Activated naive CD4-positive, alpha-beta T cell treated with anti-CD3 and anti-CD28 coated beads for 36 hours (primary cell): Measurements from ENCODE around the gene AP1M1. TPM values are rescaled to one million over a fixed set of nuclear protein-coding genes. Genes with fewer than 3 reads are reported as not detected.
A peak's percentile ranks its signal among the peaks of the same experiment; 100 is the strongest.

Experiments used
- CTCF ChIA-PET: fragments of 350-600 bp; sonication (Branson Sonifier 250); formaldehyde crosslinking; loops from one replicate; lab custom pipeline; 2021; ENCODE audit warnings: antibody characterized with exemption; lab: Charles Lee
- DNase-seq: peaks from one replicate; pipeline ENCODE4 v3.0.0-alpha.2; 2020
- H3K27ac Mint-ChIP-seq: one replicate; pipeline ENCODE4 v1.8.0; 2021; ENCODE audit warnings: mild to moderate bottlenecking, mixed read lengths
- H3K27me3 Mint-ChIP-seq: one replicate; pipeline ENCODE4 v1.8.0; 2021; ENCODE audit warnings: low read depth, mixed read lengths
- H3K36me3 Mint-ChIP-seq: one replicate; pipeline ENCODE4 v1.8.0; 2021; ENCODE audit warnings: low read depth, mixed read lengths
- H3K4me1 Mint-ChIP-seq: one replicate; pipeline ENCODE4 v1.8.0; 2021; ENCODE audit warnings: low read depth, mixed read lengths
- H3K4me3 Mint-ChIP-seq: one replicate; pipeline ENCODE4 v1.8.0; 2021; ENCODE audit warnings: mild to moderate bottlenecking, moderate library complexity, mixed read lengths
- H3K9me3 Mint-ChIP-seq: one replicate; pipeline ENCODE4 v1.8.0; 2021; ENCODE audit warnings: mixed read lengths
- intact Hi-C: fragments of 100-400 bp; cut with micrococcal nuclease; formaldehyde crosslinking; loops from one replicate; pipeline ENCODE4 v1.15.1; 2023
- total RNA-seq, 2 experiments: library from RNA; stranded (reverse); gene quantifications; one replicate each; pipeline ENCODE4 v1.2.3, GENCODE V29; 2021

The AP1M1 gene
- total RNA-seq, 2 experiments from 2014 or later, result 113 to 123 TPM

DNA sequence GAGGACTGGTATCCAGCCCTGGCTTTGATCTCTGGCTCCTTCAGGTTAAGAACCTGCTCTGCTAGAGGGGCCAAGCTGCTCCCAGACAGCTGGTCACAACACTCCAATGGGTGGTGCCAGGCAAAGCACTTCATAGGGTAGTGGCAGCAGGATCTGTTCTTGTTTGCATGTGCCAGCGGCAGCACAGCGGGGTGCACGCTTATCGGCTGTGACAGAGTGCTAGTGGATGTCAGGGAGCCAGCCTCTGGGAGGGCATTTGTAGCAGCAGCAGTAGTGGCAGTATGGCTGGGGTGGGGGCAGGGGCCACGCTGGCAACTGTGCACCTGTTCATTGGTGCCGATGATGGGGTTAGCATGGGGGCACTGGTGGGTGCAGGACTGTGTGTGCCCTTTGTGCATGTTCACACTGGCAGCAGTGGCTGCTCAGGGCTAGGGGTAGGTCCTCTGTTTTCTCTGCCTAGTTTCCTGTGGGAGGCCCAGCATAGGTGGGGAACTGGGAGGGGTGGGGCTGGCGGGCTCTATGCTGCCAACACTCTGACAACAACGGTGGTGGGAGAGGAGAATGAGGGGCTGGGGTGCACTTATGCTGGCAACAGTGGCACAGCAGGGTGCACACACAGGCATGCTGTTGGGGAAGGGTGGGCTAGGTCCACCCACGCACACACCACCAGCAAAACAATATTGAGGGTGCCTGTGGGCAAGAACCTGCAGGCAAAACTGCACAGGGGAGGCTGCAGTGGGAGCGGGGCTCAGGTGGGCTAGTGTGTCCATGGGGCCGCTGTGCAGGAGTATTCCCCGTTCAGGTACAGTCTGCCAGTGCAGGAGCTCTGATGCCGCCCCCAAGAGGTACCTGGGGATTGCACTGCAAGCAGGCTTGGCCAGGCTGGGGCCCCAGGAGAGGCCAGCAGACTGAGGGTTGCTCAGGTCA is 19.3 kb downstream of the AP1M1 start:
- peaks cover 62% of the 10 kb centered on the region for H3K4me1 Mint-ChIP-seq
- H3K27ac Mint-ChIP-seq, result peak overlapping the region; percentile 42
- peaks cover 76% of the 10 kb centered on the region for H3K36me3 Mint-ChIP-seq
- H3K4me3 Mint-ChIP-seq, result peak overlapping the region; percentile 1
- H3K27me3 Mint-ChIP-seq, result no peaks in the 10 kb centered on the region
- peak; percentile 27 for DNase-seq
- peaks cover 26% of the 10 kb centered on the region for H3K9me3 Mint-ChIP-seq
- intact Hi-C loops, result no loop called here
- CTCF ChIA-PET, result interaction anchor here (1.1 to 2.1 kb wide), 2 partner anchors 30 to 166 kb away, joined by 3 to 5 read pairs; no protein-coding TSS in a partner anchor

DNA sequence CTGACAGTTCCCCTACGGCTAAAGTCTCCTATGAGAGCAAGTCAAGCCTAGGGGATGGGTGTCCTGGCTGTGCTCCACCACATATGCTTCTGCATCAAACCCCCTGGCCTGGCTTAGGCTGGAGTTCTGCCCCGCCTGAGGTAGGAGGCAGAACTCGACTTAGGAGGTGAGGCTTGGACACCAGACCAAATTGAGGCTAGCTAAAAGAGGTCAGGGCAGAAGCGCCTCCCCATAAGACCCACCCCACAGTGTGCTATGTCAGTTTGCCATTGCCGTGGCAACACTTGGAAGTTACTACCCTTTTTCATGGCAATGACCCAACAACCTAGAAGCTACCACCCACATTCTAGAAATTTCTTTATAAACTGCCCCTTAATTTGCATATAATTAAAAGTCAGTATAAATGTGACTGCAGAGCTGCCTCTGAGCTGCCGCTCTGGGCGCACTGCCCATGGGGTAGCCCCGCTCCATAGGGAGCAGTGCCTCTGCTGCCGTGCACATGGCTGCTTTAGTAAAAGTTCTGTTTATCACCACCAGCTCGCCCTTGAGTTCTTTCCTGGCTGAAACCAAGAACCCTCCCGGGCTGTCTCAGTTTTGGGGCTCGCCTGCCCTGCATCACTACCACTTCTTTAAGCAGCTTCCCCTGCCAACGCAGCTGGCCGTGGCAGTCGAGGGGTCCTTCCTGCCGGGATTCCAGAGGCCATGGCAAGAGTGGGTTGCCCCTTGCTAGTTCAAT is 20.2 kb downstream of the AP1M1 start:
- Mint-ChIP-seq H3K27me3 (no peaks in the 10 kb centered on the region), H3K9me3 (peaks cover 28% of the 10 kb centered on the region), H3K4me1 (peaks cover 53% of the 10 kb centered on the region), H3K4me3 (no peak overlapping the region), H3K36me3 (peaks cover 74% of the 10 kb centered on the region), H3K27ac (peak overlapping the region; percentile 42)
- CTCF ChIA-PET, result interaction anchor here (0.9 to 1.1 kb wide), 2 partner anchors 27 to 29 kb away, joined by 3 read pairs; no protein-coding TSS in a partner anchor
- intact Hi-C loops, result no loop called here
- no peak for DNase-seq

DNA sequence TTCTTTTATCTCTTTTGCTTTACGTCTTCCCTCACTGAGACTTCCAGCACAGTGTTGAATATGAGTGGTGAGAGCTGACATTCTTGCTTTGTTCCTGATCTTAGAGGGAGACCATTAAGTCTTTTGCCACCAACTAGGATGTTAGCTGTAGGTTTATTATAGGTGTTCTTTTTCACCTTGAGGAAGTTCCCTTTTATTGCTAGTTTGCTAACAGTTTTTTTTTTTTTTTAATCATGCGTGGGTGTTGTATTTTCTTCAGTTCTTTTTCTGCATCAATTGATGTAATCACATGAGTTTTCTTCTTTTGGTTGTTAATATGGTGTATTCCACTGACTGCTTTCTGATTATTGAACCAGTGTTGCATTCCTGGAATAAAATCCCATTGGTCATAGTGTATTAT is 21.1 kb downstream of the AP1M1 start:
- no peak for DNase-seq
- Mint-ChIP-seq H3K27me3 (no peaks in the 10 kb centered on the region), H3K4me3 (no peak overlapping the region), H3K9me3 (peaks cover 28% of the 10 kb centered on the region), H3K27ac (peak overlapping the region; percentile 9), H3K4me1 (peaks cover 47% of the 10 kb centered on the region), H3K36me3 (peaks cover 78% of the 10 kb centered on the region)
- intact Hi-C loops, result no loop called here
- CTCF ChIA-PET, result interaction anchor here (0.7 to 0.9 kb wide), 2 partner anchors 26 to 430 kb away, joined by 3 read pairs; no protein-coding TSS in a partner anchor

DNA sequence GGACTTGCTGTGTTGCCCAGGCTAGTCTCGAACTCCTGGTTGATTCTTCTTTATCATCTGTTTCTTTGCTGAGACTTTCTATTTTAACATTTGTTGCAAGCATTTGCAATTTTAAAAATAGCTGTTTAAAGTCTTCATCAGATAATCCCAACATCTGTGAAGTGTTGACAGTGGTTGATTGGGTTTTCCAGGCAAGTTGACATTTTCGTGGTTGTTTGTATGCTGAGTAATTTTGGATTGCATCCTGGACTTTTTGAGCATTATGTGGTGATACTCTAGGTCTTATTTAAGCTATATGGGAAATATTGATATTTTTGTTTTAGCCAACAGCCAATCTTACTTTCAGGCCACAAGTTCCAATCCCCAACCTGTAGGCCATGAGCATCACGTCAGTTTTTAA is 25.1 kb downstream of the AP1M1 start:
- intact Hi-C loops, result no loop called here
- DNase-seq, result no peak
- no peak overlapping the region for H3K27ac Mint-ChIP-seq
- H3K36me3 Mint-ChIP-seq, result peaks cover 62% of the 10 kb centered on the region
- no peak overlapping the region for H3K4me3 Mint-ChIP-seq
- peaks cover 26% of the 10 kb centered on the region for H3K9me3 Mint-ChIP-seq
- CTCF ChIA-PET, result interaction anchor here (0.6 kb wide), 1 partner anchor 8 kb away, joined by 4 read pairs; no protein-coding TSS in a partner anchor
- H3K4me1 Mint-ChIP-seq, result peaks cover 19% of the 10 kb centered on the region
- no peaks in the 10 kb centered on the region for H3K27me3 Mint-ChIP-seq

DNA sequence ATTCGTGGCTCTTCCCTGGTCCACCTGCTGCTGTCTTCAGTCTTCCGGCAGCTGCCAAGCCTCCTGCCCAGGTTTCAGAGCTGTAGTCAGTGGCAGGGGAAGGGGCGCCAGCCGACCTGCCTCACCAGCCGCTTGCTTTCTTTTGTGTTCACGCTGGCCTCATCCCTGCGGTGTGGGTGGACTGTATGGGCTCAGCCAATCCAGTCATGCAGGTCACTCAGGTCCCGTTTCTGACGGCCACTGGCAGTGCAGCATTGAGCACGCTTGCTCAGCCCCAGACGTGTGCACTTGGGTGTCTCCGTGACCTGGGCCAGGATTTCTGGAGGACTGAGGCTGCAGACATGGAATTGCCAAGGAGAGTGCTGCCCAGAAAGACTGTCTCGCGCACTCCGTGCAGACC is 26.0 kb downstream of the AP1M1 start:
- peaks cover 25% of the 10 kb centered on the region for H3K9me3 Mint-ChIP-seq
- CTCF ChIA-PET, result no interaction called here

DNA sequence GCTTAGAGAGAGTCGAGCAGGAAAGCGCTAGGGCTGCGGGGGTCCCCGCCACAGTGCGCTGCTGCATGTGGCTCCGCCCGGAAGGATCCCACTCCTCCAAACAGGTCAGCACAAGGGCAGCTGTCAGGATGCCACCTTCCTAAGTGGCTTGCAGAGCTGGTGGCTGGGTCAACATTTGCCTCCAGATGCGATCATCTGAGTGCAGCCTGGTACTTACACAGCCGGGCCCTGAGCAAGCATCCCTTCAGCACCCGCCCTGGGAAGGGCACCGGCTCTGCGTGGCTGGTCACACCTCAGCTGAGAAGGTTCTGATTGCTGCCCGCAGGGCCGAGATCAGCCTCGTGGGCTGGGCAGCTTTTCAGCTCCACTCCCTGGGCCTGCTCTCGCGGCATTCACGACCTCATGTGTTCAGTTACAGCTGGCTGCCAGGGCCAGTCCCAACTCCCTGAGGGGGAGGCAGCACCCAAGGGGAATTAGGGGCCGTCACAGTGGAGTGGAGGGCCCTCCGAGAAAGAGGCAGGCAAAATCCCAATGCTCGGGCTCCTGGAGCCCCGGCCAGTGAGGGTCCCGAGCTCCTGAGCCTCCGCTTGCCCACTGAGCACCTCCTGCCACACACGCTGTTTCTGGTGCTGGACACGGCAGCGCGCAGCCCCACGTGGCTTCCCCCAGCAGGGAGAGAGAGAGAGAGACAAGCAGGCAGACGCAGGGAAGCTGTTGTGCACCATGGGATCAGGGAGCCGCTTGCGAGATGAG is 26.8 kb downstream of the AP1M1 start:
- Mint-ChIP-seq H3K27ac (peak overlapping the region; percentile 41), H3K36me3 (peaks cover 50% of the 10 kb centered on the region)
- CTCF ChIA-PET, result no interaction called here

More for the DNA sequence above, 26.0 kb downstream of the AP1M1 start:
- Mint-ChIP-seq H3K27ac (no peak overlapping the region), H3K4me1 (peaks cover 9% of the 10 kb centered on the region), H3K27me3 (no peaks in the 10 kb centered on the region), H3K36me3 (peaks cover 54% of the 10 kb centered on the region), H3K4me3 (no peak overlapping the region)
- no peak for DNase-seq
- intact Hi-C loops, result no loop called here

DNA sequence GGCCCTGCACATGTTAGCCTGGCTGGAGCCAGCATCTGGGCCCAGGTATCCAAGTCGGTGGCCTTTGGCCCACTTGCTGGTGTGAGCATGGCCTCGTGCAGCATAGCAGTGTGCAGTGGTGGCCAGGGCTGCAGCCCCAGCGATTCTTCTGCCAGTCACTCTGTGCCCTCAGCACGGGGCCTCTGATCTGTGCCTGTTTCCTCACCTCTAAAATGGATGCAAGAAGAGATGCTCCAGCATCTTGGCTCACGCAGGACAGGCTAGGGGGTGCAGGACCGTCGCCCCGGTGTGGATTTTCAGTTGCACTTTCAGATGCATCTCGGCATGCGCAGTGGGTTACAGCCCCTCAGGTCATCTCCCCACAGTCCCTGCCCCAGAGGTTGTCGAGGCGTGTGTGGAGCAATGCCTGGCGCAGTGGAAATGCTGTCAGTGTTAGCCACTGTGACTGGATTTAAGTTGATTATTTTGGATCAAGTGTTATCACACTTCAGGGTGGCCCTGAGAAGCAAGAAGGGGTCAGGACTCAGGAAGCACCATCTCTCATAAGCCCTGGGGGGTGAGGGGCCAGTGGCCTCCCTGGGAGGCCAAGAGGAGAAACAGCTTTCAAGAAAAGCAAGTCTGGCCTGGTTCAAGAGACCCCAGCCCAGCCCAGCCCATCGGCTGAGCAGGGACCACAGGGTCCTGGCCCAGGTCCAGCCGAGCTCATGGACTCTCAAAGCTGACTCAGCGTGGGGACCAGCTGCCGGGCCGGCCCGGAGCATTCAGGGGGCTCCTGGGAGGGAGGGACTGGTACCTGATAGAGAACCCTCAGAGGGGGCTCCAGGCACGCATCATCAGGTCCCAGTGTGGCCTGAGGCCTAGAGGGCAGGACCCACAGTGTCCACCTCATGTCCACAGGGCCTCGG is 27.8 kb downstream of the AP1M1 start:
- peaks cover 44% of the 10 kb centered on the region for H3K36me3 Mint-ChIP-seq
- no peaks in the 10 kb centered on the region for H3K27me3 Mint-ChIP-seq
- peaks cover 4% of the 10 kb centered on the region for H3K4me1 Mint-ChIP-seq
- no peak overlapping the region for H3K4me3 Mint-ChIP-seq
- H3K9me3 Mint-ChIP-seq, result peaks cover 14% of the 10 kb centered on the region
- intact Hi-C loops, result no loop called here
- DNase-seq, result no peak
- no peak overlapping the region for H3K27ac Mint-ChIP-seq
- CTCF ChIA-PET, result no interaction called here

More for the DNA sequence above, 26.8 kb downstream of the AP1M1 start:
- Mint-ChIP-seq H3K27me3 (no peaks in the 10 kb centered on the region), H3K4me3 (no peak overlapping the region), H3K9me3 (peaks cover 21% of the 10 kb centered on the region), H3K4me1 (peaks cover 6% of the 10 kb centered on the region)
- intact Hi-C loops, result no loop called here
- no peak for DNase-seq

DNA sequence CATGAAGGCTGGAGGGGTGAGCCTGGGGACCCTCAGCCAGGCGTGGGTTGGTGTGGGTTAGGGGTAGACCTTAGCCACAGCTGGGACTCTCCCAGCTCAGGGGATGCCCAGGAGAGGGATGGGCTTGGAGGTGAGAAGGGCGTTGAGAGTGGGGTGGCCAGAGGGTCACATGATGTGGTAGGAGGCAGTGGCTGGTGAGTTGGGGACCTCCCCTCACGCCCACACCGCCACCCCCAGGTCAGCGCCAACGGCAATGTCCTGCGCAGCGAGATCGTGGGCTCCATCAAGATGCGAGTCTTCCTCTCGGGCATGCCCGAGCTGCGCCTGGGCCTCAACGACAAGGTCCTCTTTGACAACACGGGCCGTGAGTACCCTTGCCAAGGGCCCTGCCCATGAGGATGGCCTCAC is 28.5 kb downstream of the AP1M1 start:
- H3K36me3 Mint-ChIP-seq, result peaks cover 39% of the 10 kb centered on the region
- no peak for DNase-seq
- intact Hi-C loops, result no loop called here
- H3K27ac Mint-ChIP-seq, result no peak overlapping the region
- H3K9me3 Mint-ChIP-seq, result peaks cover 8% of the 10 kb centered on the region
- no peak overlapping the region for H3K4me3 Mint-ChIP-seq
- H3K27me3 Mint-ChIP-seq, result no peaks in the 10 kb centered on the region
- CTCF ChIA-PET, result interaction anchor here (0.5 to 0.7 kb wide), 2 partner anchors 22 to 65 kb away, joined by 3 read pairs; no protein-coding TSS in a partner anchor
- peaks cover 4% of the 10 kb centered on the region for H3K4me1 Mint-ChIP-seq

DNA sequence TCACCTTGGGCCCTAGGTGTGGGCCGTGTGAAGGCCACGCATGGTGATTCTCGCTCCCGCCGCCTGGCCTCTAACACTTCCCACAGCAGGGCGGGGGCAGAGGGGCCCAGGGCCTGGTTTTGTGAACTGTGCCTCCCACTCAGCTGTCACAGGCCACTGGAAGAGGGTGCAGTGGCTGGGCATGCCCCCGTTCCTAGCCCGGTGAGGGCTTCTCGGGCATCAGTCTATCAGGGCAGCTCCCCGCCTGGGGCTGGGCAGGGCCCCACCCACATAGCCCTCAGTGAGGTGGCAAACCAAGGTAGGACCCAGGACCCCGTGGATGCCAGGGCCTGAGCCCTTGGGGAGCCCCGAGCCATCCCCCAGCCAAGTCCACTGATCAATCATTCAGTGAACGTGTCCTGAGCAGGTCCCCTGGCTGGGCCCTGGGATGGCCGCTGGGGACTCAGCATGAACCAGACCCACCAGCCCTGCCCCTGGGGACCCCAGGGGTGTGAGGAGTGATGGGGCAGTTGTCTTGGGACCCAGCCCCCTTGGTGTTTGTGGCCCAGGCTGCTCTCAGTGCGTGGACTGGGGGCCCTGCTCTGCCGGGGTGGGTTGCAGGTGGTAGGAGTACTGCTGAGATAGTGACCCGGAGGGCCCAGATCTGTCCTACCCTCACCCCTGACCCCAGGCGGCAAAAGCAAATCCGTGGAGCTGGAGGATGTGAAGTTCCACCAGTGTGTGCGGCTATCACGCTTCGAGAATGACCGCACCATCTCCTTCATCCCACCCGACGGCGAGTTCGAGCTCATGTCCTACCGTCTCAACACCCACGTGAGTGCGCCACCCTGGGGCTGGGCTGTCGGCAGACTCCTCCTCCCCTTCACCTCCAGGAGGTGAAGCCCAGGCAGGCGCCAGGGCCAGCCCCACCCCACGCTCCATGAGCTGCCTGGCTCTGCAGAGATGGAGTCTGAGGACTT is 29.4 kb downstream of the AP1M1 start:
- CTCF ChIA-PET, result interaction anchor here (0.6 to 0.7 kb wide), 2 partner anchors 21 to 95 kb away, joined by 3 read pairs; no protein-coding TSS in a partner anchor
- Mint-ChIP-seq H3K9me3 (peaks cover 1% of the 10 kb centered on the region), H3K4me1 (peaks cover 4% of the 10 kb centered on the region), H3K4me3 (no peak overlapping the region), H3K27ac (no peak overlapping the region), H3K27me3 (no peaks in the 10 kb centered on the region), H3K36me3 (peaks cover 35% of the 10 kb centered on the region)
- intact Hi-C loops, result no loop called here
- DNase-seq, result no peak

DNA sequence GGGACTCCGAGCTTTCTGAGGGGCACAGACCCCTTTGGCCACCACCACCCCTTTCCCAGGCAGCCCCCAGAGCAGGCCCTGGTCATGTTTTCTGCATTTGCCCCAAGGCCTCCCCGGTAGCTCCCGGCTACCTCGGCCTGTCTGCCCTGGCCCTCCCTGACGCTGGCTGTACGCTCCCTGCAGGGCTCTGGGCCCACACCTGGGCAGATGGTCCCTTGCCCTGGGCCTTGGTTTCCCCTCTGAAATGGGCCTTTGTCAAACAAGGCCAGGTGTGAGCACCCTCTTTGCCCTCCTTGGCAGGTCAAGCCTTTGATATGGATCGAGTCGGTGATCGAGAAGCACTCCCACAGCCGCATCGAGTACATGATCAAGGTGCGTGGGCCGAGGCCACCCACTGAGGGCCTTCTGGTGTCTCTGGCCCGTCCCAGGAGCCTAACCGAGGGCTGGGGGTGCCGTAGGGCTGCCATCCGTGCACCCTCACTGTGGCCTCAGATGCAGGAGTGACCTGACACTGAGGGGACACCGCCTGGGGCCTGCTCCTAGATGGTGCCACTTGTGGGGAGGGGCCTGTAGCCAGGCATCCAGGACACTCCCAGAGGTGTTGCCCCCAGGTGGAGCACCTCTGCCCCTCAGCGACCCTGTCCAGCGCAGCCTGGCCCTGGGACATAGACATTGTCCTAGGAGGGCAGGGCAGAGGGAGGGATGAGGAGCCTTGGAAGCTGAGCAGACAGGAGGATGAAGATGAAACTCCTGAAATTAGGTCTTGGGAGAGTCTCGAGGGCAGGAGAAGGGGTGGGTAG is 30.3 kb downstream of the AP1M1 start:
- H3K4me3 Mint-ChIP-seq, result no peak overlapping the region
- intact Hi-C loops, result no loop called here
- H3K9me3 Mint-ChIP-seq, result no peaks in the 10 kb centered on the region
- peaks cover 4% of the 10 kb centered on the region for H3K4me1 Mint-ChIP-seq
- peaks cover 29% of the 10 kb centered on the region for H3K36me3 Mint-ChIP-seq
- DNase-seq, result no peak
- H3K27me3 Mint-ChIP-seq, result no peaks in the 10 kb centered on the region
- no peak overlapping the region for H3K27ac Mint-ChIP-seq
- CTCF ChIA-PET, result interaction anchor here (0.6 kb wide), 1 partner anchor 94 kb away, joined by 3 read pairs; no protein-coding TSS in a partner anchor
